ENCODE results near the gene UGT8.
"Not testable (repeated sequence)": the region's sequence is repeated elsewhere in the genome, so short reads cannot be mapped to it uniquely, and the experiment has no call there.

The UGT8 gene

DNA sequence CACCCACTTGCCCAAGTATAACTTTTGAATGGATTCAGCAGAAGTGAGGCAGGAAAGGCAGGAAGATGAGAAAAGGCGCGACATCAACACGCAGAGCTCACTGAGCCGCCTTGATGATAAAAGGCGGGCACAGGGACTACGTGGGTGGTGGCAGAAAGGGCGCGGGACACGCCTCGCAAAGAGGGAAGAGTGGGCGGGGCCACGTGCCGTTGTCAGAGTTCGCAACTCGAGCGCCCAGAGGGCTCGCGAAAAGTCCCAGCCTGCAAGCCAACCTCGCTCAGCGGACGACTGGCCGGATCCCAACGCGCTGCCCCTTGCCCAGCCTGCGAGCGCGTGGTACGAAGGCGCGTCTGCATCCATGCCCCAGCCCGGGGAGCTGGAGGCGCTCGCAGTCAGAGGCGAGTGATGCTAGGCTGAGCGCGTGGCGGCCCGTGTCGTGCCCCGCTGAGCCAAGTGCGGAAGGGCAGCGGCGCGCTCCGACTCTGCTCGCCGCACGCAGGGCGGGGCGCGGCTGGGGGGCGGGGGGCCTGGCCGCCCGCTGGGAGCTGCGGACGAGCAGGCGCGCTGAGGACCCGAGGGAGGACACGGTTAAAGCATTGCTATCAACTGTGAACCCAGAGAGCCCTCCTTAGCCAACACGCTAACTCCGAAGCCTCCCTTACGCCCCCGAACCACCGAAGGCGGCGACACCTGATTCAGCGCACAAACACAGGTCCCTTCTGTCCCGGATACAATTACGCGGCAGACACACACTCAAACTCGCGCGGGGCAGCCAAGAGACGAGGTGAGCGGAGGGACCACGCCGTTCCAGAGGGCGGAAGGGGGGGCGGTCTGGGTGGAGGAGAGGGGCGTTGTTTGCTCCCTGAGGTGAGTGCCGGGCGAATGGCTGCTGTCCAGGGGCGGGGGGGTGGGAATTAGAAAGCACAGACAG is at the start of gene UGT8:
UGT8 (plus strand) TSS at position 617 of the 931 bp plus-strand sequence. CDS start 24,074 bp downstream, outside the sequence.
- FAIRE-seq, result no peak

- no peak for FAIRE-seq
These were observed 49.0 kb upstream of the UGT8 start for GRCh38 chr4:114549638-114550037.

- FAIRE-seq, result no peak
These were observed 40.1 kb upstream of the UGT8 start for GRCh38 chr4:114558446-114559020.

GRCh38 chr4:114561590-114561989 is 37.0 kb upstream of the UGT8 start:
- no peak for FAIRE-seq

DNA sequence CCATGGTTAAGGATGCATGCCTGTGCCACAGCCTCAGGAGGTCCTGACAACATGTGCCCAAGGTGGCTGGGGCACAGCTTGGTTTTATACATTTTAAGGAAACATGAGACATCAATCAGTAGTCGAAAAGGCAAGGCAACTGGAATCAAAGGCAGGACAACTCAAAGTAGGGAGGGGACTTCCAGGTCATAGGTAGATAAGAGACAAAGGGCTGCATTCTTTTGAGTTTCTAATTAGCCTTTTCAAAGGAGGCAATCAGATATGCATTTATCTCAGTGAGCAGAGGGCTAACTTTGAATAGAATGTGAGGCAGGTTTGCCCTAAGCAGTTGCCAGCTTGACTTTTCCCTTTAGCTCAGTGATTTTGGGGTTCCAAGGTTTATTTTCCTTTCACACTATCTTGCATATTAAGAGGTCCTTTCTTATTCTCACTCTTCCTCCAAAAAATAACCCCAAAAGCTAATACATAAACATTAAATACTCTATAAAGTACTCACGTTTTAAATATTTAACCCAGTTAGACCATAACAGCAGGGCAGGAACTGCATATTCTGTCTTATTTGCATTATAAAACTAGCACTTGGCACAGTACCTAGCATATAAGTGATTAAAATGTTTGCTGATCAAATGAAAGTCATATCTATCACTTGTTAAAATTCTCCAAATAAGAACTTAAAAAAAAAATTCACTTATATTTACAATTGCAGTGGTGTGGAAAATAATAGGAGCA is 36.3 kb upstream of the UGT8 start:
- no peak for FAIRE-seq

GRCh38 chr4:114563536-114564315 is 34.9 kb upstream of the UGT8 start:
- FAIRE-seq, result peak; percentile 17

DNA sequence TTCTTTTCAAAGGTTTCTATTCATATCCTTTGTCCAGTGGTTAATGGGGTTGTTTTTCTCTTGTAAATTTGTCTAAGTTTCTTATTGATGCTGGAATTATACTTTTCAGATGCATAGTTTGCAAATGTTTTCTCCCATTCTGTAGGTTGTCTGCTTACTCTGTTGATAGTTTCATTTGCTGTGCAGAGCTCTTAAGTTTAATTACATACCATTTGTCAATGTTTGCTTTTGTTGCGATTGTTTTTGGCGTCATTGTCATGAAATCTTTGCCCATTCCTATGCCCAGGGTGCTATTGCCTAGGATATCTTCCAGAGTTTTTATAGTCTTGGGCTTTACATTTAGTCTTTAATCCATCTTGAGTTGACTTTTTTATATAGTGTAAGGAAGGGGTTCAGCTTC is 21.2 kb upstream of the UGT8 start:
- FAIRE-seq, result no peak

GRCh38 chr4:114582621-114583020 is 16.0 kb upstream of the UGT8 start:
- no peak for FAIRE-seq

- FAIRE-seq, result no peak
These were observed 10.3 kb upstream of the UGT8 start for GRCh38 chr4:114588305-114588704.

DNA sequence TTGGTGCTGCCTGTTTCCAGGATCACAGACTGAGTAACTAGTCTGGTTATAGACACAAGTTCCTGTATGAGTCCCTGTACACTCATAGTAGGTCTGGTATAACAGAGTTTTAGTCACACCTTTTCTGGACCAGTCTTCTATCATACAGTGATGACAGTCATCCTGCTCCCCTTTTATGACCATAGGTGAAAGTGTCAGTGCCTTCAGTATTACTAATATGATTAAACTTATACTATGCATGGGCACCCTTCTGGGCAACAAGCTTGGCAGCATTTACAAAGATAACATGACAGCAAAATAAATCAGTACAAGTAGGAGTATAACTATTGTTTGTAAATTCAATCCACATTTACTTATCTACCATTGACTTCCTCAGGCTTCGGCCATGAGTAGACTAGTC is 8.2 kb upstream of the UGT8 start:
- not testable (repeated sequence) for FAIRE-seq

GRCh38 chr4:114593526-114593925 is 5.1 kb upstream of the UGT8 start:
- FAIRE-seq, result no peak

DNA sequence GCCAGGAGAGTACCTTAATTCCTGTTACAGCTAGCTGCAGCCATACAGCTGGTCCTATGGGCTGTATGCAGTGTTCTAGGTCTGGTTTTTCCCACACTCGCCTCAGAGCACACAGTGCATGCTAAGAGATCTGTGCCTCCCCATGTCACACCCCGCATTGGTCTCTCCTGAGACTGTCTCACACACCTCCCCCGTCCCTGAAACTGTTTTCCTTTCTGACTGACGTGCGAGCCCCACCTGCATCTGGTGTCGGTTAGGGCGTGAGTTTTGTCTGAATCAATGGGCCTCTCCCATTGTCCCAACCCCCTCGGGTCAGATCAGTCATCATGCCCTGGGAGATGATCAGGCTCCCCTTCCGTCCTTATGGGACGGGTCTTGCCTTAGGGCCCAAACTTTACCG is 3.4 kb upstream of the UGT8 start:
- no peak for FAIRE-seq

DNA sequence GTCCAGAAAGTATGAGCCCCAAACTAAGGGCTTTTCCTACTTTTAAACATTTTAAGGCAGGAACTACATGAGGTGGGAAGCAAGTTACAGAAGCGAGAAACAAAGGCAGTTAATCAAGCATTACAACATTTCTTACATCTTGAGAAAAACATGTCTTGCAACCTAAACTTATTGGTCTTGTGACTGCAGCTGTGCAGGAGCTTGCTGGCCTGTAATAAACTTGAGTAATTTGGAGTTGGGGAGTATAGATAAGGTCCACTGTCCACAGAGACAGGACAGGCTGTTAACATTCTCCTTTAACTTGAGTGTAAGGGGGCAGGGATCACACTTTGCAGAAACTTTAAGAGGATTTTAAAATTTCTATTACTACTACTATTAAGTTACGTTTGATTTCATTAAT is 2.7 kb upstream of the UGT8 start:
- FAIRE-seq, result no peak

GRCh38 chr4:114597410-114598115 is 1.0 kb upstream of the UGT8 start:
- FAIRE-seq, result no peak

DNA sequence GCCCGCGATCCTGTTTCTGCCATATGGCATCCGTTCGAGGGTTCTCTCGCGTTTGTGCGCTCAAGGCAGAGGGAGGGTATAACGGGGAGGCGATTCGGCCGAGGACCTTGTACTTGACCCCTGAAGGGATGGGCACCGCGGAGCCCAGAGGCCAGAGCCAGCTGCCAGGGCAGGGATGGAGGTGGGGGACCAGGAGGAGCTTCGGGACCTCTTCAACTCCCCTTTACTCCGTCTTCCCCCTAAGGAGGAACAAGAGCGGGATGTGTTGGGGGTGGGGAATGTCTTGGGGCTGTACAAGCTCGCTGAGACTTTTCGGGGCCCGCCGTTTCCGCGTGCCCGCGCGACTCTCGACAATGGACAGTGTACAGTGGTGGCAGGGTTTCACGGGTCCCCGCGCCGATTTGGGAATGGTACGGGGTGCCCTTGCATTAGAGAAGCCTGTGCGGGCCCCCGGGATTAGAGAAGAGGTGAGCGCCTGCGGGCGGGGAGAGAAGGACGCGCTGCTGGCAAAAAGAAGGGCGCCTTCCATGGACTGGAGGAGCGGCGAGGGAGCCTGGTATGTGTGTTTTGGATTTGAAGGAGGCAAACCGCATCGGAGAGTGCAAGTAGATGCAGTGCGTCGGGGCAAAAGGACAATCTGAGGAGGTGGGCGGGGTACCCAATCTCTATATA is 760 bp downstream of the UGT8 start:
- no peak for FAIRE-seq

GRCh38 chr4:114599903-114600552 is 1.4 kb downstream of the UGT8 start:
- FAIRE-seq, result no peak

DNA sequence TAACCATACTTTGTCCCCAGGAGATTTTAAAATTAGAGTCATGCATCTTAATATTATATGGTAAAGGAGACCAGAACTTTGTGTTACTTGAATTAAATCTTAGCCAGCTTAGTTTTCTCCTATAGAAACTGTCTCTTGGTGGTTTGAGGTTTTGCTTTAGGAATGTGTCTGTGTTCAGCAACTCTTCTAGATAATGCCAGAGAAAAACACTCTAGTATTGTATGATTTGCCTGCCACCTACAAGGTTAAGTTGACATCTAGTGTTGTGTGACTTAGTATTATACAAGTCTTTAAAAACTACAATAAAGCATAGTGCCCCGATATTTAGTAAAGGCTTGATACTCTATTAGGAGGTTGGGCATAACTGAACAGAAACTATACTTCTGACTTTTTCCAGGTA is 2.1 kb downstream of the UGT8 start:
- peak; percentile 86 for FAIRE-seq

DNA sequence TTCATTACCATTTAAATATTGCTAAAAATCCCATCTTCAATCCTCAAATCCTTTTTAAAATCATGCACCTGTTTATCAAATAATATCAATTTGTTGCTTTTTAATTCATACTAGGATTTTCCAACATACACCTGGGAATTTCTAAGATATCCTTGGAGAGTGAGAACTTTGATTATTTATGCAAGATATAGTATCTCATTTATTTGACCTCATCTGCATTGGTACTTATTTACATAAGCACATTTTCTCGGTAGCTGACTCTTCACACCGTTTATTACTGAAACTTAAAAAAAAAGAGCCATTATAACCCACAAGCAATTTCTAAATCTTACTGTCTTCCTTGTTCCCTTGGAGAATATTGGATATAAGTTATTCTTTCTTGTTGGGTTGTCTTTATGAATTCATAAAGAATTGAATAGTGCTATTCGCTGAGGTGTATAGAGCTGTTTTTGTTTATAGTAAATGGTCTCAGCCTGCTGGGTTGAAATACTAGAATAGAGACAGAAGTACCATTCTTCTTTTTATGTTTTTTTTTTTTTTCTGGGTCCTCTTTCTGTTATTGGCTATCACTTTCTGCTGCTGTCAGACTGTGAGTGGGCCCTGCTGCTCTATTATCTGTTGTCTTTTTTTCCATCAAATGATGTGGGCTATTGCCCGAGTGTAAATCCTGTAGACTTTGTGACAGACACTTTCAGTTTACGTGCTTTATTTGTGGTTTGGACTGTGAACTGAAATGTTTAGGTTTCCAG is 2.9 kb downstream of the UGT8 start:
- FAIRE-seq, result peak; percentile 60

- FAIRE-seq, result no peak
These were observed 4.9 kb downstream of the UGT8 start for GRCh38 chr4:114603497-114603896.

- FAIRE-seq, result no peak
These were observed 7.6 kb downstream of the UGT8 start for GRCh38 chr4:114606245-114606644.

Data from islet of Langerhans (tissue), 1 donor.